ENCODE results near the gene SFXN4.

The SFXN4 gene

DNA sequence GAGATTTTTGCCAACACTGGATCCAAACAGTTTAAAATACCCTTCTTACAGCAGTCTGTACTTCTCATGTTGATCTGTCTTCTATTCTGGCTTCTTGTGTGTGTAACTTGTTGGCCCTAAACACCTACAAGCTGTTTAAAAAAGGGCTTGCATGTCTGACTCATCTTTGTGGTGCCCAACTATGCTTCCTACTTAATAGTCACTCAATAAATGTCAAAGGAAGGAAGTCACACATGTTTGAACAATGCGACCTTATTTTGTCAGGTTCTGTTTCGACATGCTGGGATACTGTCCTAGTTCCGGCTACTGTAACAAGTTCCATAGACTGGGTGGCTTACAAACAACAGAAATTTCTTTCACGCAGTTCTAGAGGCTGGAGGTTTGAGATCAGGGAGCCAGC, 32.4 kb upstream of the SFXN4 start:
- H3K4me2 ChIP-seq (ENCODE audit: low read depth, low read length, poor library complexity, severe bottlenecking), result no peak overlapping the region
- H3K9me3 ChIP-seq (ENCODE audit: insufficient read depth, low read depth, low read length), result no peaks in the 10 kb centered on the region
- H3F3A ChIP-seq (ENCODE audit: low read depth), result no peaks in the 10 kb centered on the region
- H3K9ac ChIP-seq (ENCODE audit: low read depth, low read length, poor library complexity, severe bottlenecking), result no peak overlapping the region
- H3K36me3 ChIP-seq (ENCODE audit: insufficient read depth, low read length), result no peaks in the 10 kb centered on the region
- no peaks in the 10 kb centered on the region for H4K20me1 ChIP-seq (ENCODE audit: insufficient read depth, low read length, poor library complexity, severe bottlenecking)
- H3K79me2 ChIP-seq (ENCODE audit: insufficient read depth, low read length), result no peaks in the 10 kb centered on the region
- TF ChIP-seq, protein P1, sequence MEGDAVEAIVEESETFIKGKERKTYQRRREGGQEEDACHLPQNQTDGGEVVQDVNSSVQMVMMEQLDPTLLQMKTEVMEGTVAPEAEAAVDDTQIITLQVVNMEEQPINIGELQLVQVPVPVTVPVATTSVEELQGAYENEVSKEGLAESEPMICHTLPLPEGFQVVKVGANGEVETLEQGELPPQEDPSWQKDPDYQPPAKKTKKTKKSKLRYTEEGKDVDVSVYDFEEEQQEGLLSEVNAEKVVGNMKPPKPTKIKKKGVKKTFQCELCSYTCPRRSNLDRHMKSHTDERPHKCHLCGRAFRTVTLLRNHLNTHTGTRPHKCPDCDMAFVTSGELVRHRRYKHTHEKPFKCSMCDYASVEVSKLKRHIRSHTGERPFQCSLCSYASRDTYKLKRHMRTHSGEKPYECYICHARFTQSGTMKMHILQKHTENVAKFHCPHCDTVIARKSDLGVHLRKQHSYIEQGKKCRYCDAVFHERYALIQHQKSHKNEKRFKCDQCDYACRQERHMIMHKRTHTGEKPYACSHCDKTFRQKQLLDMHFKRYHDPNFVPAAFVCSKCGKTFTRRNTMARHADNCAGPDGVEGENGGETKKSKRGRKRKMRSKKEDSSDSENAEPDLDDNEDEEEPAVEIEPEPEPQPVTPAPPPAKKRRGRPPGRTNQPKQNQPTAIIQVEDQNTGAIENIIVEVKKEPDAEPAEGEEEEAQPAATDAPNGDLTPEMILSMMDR (conservative IDR thresholded peaks at IDR 0.05; ENCODE audit: low read length), result no peak
- TF ChIP-seq EZH2phosphoT487 (IDR thresholded peaks at IDR 0.05; ENCODE audit: borderline replicate concordance), result no peak
- H3K4me1 ChIP-seq (ENCODE audit: insufficient read depth, low read length, poor library complexity, severe bottlenecking), result no peaks in the 10 kb centered on the region
- H3K9me2 ChIP-seq (replicated peaks; ENCODE audit: low read depth, low read length), result no peaks in the 10 kb centered on the region
- H2AFZ ChIP-seq (ENCODE audit: low read length), result peak overlapping the region; percentile 7; the same call in 1 of the 2 replicates
- no peak overlapping the region for H3K4me3 ChIP-seq (ENCODE audit: low read length, poor library complexity, severe bottlenecking)
- H3K27me3 ChIP-seq (ENCODE audit: insufficient read depth, low read length, poor library complexity, severe bottlenecking), result no peaks in the 10 kb centered on the region

DNA sequence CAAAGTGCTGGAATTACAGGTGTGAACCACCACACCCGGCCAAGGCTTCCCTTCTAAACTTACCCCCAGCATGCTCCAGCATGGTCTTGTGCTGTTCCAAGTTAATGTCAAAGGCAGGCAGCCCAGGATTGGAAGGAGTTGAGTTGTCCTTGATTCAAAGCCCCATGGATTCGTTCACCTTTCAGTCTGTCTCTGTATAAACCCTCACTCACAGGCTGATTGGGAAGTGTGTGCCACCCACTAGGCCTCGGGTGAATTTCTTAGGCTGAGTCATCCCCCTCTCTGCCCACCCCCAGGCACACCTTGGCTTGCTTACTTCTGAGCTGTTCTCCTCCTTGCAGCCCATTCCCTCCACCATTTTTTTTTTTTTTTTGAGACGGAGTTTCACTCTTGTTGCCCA, 26.4 kb upstream of the SFXN4 start:
- Histone ChIP-seq H4K20me1 (ENCODE audit: insufficient read depth, low read length, poor library complexity, severe bottlenecking) (no peaks in the 10 kb centered on the region), H3K27me3 (ENCODE audit: insufficient read depth, low read length, poor library complexity, severe bottlenecking) (no peaks in the 10 kb centered on the region), H2AFZ (ENCODE audit: low read length) (no peak overlapping the region), H3K36me3 (ENCODE audit: insufficient read depth, low read length) (no peaks in the 10 kb centered on the region), H3K9me2 (replicated peaks; ENCODE audit: low read depth, low read length) (no peaks in the 10 kb centered on the region), H3K4me3 (ENCODE audit: low read length, poor library complexity, severe bottlenecking) (no peak overlapping the region), H3F3A (ENCODE audit: low read depth) (no peaks in the 10 kb centered on the region), H3K4me2 (ENCODE audit: low read depth, low read length, poor library complexity, severe bottlenecking) (no peak overlapping the region), H3K79me2 (ENCODE audit: insufficient read depth, low read length) (no peaks in the 10 kb centered on the region), H3K9me3 (ENCODE audit: insufficient read depth, low read depth, low read length) (no peaks in the 10 kb centered on the region), H3K4me1 (ENCODE audit: insufficient read depth, low read length, poor library complexity, severe bottlenecking) (peaks cover 39% of the 10 kb centered on the region), H3K9ac (ENCODE audit: low read depth, low read length, poor library complexity, severe bottlenecking) (no peak overlapping the region)
- TF ChIP-seq, protein P1 (conservative IDR thresholded peaks at IDR 0.05; ENCODE audit: low read length), result no peak
- no peak for TF ChIP-seq EZH2phosphoT487 (IDR thresholded peaks at IDR 0.05; ENCODE audit: borderline replicate concordance)

DNA sequence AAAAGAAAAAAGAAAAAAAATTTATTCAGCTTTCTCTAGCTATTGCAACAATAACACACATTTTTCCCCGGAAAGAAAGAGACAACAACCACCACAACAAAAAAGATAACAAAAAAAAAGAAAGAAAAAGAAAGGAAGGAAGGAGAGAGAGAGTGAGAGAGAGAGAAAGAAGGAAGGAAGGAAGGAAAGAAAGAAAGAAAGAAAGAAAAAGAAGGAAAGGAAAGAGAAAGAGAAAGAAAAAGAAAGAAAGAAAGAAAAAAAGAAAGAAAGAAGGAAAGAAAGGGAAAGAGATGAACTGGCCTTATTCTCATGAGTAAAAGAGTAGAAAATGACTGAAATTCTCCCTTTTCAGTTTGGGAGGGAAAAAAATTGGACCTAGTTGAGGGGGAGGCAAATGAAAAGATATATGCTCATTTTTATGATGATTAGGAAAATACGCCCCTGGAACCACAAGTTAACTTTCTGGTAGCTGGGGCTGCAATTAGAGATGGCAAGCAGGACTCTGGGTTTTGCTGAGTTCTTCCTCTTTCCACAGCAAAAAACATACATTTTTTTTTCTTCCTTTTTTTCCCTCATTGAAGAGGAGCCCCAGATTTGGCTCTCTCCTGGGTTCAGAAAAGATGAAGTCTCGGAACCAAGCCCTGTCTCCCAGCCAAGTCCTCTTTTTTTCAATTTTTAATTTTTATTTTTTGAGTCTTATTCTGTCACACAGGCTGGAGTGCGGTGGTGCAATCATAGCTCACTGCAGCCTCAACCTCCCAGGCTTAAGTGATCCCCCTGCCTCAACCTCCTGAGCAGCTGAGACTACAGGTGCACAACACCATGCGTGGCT, 25.7 kb upstream of the SFXN4 start:
- H3K4me3 ChIP-seq (ENCODE audit: low read length, poor library complexity, severe bottlenecking), result no peak overlapping the region
- H4K20me1 ChIP-seq (ENCODE audit: insufficient read depth, low read length, poor library complexity, severe bottlenecking), result no peaks in the 10 kb centered on the region
- peak overlapping the region; percentile 2 for H3K4me2 ChIP-seq (ENCODE audit: low read depth, low read length, poor library complexity, severe bottlenecking)
- no peaks in the 10 kb centered on the region for H3F3A ChIP-seq (ENCODE audit: low read depth)
- no peaks in the 10 kb centered on the region for H3K27me3 ChIP-seq (ENCODE audit: insufficient read depth, low read length, poor library complexity, severe bottlenecking)
- peaks cover 39% of the 10 kb centered on the region for H3K4me1 ChIP-seq (ENCODE audit: insufficient read depth, low read length, poor library complexity, severe bottlenecking)
- H3K36me3 ChIP-seq (ENCODE audit: insufficient read depth, low read length), result no peaks in the 10 kb centered on the region
- H3K79me2 ChIP-seq (ENCODE audit: insufficient read depth, low read length), result no peaks in the 10 kb centered on the region
- TF ChIP-seq, protein P1 (conservative IDR thresholded peaks at IDR 0.05; ENCODE audit: low read length), result no peak
- no peak for TF ChIP-seq EZH2phosphoT487 (IDR thresholded peaks at IDR 0.05; ENCODE audit: borderline replicate concordance)
- H3K9ac ChIP-seq (ENCODE audit: low read depth, low read length, poor library complexity, severe bottlenecking), result peak overlapping the region; percentile 54
- no peak overlapping the region for H2AFZ ChIP-seq (ENCODE audit: low read length)
- H3K9me2 ChIP-seq (replicated peaks; ENCODE audit: low read depth, low read length), result no peaks in the 10 kb centered on the region
- no peaks in the 10 kb centered on the region for H3K9me3 ChIP-seq (ENCODE audit: insufficient read depth, low read depth, low read length)

All from Loucy (cell line).